PFSK-1 (cell line): ENCODE data around the gene HHLA2.

ENCODE experiments used
- FOXP2 ChIP-seq: optimal IDR thresholded peaks from 2 replicates; pipeline ENCODE3; 2011; ENCODE audit warnings: borderline replicate concordance, control low read depth, inconsistent platforms; ENCODE audit not compliant: insufficient read depth; ENCODE audit errors: extremely low read length, extremely low read depth
- POLR2AphosphoS5 ChIP-seq: IDR thresholded peaks from 2 replicates; pipeline ENCODE4 v1.6.1; 2012; ENCODE audit warnings: low read depth, mild to moderate bottlenecking, control low read depth, low read length, moderate library complexity
- REST ChIP-seq, 2 experiments: IDR thresholded peaks; 2 replicates each; pipeline versions ENCODE4 v1.6.1 to v1.8.0; 2011 to 2012; ENCODE audit warnings: low read depth in 2 of 2, low read length in 2 of 2, control low read depth in 1 of 2, inconsistent platforms in 1 of 2, mild to moderate bottlenecking in 1 of 2, moderate library complexity in 1 of 2; ENCODE audit not compliant: insufficient read depth in 1 of 2
- SIN3A ChIP-seq: IDR thresholded peaks from 2 replicates; pipeline ENCODE4 v1.6.1; 2012; ENCODE audit warnings: mild to moderate bottlenecking, low read length, moderate library complexity, borderline replicate concordance; ENCODE audit not compliant: insufficient read depth
- TAF1 ChIP-seq: IDR thresholded peaks from 2 replicates; pipeline ENCODE4 v1.6.1; 2012; ENCODE audit warnings: low read length, control low read depth, borderline replicate concordance; ENCODE audit not compliant: insufficient read depth

HHLA2 gene

GRCh38 chr3:108406063-108406660 lies 109.8 kb downstream of the HHLA2 start:
- TF ChIP-seq SIN3A (no peak), REST (IDR thresholded peaks at IDR 0.05; ENCODE audit: insufficient read depth in 1 of 2, low read depth in 2 of 2, low read length in 2 of 2) (no peak), TAF1 (no peak), POLR2AphosphoS5 (no peak)

DNA sequence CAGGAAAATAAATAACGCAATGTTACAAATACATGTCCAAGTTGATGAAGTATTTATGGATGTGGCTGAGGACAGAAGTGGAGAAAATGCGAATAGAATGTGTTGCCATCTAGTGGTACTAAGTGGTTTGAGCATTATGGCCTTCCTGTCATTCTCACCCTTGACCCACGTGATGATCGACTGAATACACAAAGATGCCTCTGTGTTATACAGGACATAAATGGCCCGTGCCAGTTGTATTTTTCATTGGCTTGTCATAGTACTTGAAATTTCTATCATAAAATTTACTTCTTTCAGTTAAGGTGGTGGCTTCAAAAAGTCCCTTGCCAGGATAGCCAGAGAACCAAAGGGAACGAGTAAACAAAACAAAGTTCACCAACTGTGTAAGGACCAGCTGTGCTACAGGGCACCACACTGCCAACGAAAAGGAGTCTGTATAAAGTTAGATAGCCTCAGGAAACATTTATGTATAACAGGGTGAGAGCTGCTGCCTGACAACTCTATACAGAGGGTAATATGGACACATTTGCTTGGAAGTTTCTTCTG lies 110.4 kb downstream of the HHLA2 start:
- TF ChIP-seq FOXP2 (no peak), REST (IDR thresholded peaks at IDR 0.05; ENCODE audit: insufficient read depth in 1 of 2, low read depth in 2 of 2, low read length in 2 of 2) (no peak), TAF1 (no peak), SIN3A (no peak), POLR2AphosphoS5 (no peak)

- TF ChIP-seq TAF1 = no peak
- TF ChIP-seq POLR2AphosphoS5 = no peak
- no peak for TF ChIP-seq REST (IDR thresholded peaks at IDR 0.05; ENCODE audit: insufficient read depth in 1 of 2, low read depth in 2 of 2, low read length in 2 of 2)
- TF ChIP-seq FOXP2 = no peak
- TF ChIP-seq SIN3A = no peak
Observed at GRCh38 chr3:108407886-108408285, 111.5 kb downstream of the HHLA2 start.

GRCh38 chr3:108408883-108409799 lies 112.8 kb downstream of the HHLA2 start:
- TF ChIP-seq TAF1 (no peak), POLR2AphosphoS5 (no peak), SIN3A (no peak), REST (IDR thresholded peaks at IDR 0.05; ENCODE audit: insufficient read depth in 1 of 2, low read depth in 2 of 2, low read length in 2 of 2) (no peak), FOXP2 (no peak)
